Measurements from ENCODE around the gene ABLIM1.

The ABLIM1 gene

GRCh38 chr10:114623661-114624294 lies 34.3 kb downstream of the ABLIM1 start:
- no peak for DNase-seq (ENCODE audit: low spot score)

DNA sequence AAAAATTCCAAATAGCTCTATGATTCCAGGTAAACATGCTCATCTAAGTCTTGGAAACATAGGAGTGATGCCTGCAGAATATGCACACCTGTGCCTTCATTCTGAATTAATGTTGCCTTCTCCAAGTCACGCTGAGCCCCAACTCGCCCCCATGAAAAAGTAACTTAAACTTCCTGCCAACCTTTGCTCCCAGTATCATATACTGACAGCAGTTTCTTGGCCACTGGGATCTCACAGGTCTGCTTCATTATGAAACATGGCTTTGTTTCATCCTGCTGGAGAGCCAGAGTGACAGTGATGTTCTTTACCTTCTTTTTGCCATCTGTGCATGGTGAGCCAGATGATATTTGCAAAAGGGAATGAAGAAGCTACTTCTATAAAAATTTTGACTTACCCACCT lies 34.9 kb downstream of the ABLIM1 start:
- DNase-seq (ENCODE audit: low spot score), result no peak

GRCh38 chr10:114618722-114619121 lies 39.4 kb downstream of the ABLIM1 start:
- no peak for DNase-seq (ENCODE audit: low spot score)

DNA sequence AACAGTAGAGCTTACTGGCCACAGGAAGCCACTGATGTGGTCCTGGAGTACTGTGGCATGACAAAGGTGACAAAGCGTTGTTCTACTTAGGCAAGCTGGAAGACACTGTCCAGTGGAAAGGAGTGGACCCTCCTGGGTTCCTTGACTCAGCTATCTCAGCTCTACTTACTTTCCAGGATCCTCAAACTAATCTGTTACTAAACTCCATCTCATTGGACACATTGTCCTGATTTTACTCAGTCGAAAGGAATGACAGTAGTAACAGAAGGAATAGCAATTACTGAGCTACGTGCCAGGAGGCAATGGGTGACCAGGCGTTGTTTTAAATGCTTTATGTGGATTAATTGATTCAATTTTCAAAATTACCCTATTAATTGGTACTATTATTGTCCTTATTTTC lies 41.6 kb downstream of the ABLIM1 start:
- no peak for DNase-seq (ENCODE audit: low spot score)

DNA sequence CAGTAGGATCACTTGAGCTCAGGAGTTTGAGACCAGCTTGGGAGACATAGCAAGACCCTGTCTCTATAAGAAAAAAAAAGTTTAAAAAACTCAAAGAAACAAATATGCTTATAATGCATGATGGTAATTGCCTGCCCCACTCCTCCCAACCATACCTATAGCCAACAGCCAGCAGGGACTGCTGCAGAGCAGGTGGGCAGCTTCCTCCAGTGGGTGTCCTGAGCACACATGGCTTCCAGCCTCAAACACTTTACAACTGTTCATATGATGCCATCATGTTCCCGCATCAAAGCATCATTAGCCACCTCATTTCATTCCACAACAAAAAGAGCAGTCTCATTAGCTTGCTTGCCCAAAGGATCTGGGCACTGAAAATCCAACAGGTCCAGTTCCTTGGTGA lies 42.0 kb downstream of the ABLIM1 start:
- DNase-seq (ENCODE audit: low spot score), result no peak

- no peak for DNase-seq (ENCODE audit: low spot score)
These were observed 42.5 kb downstream of the ABLIM1 start for GRCh38 chr10:114615600-114616007.

DNA sequence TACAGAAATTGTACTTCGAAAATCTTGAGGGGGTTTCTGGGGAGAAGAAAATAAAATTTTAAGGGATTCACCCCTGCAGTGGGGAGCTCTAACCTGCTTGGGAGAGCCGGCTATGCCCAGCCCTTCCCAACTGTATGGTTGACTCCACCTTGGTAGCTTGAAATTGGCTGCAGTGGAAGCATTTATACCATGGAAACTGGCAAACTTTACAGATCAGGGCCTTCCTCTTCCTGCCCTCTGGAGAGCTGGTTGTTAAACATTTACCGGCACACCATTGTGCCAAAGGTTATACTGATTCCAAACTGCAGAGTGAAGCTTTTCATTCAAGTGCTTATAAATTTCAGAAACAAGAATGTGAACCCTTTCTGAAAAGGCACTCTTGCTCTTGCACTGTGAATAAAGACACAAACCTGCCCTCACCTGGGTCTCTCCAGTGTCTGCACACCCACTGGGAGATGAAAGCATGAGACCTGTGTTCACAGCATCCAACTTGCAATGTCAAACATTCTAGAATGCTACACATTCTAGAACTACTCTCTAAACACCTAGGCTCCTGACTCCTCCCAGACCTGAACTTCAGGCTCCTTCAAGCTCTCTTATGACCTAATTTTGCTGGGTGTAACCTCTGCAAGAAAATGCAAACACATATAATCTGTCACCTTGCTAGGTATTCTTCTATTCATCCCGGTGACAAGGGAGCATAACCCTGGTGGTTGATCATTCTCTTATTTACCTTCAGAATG lies 44.7 kb downstream of the ABLIM1 start:
- DNase-seq (ENCODE audit: low spot score), result no peak

GRCh38 chr10:114611617-114612016 lies 46.5 kb downstream of the ABLIM1 start:
- no peak for DNase-seq (ENCODE audit: low spot score)

GRCh38 chr10:114609518-114610426 lies 48.3 kb downstream of the ABLIM1 start:
- DNase-seq (ENCODE audit: low spot score), result no peak

GRCh38 chr10:114607358-114607998 lies 50.6 kb downstream of the ABLIM1 start:
- DNase-seq (ENCODE audit: low spot score), result no peak

- DNase-seq (ENCODE audit: low spot score), result no peak
These were observed 52.8 kb downstream of the ABLIM1 start for GRCh38 chr10:114605155-114605797.

GRCh38 chr10:114604357-114605130 lies 53.5 kb downstream of the ABLIM1 start:
- DNase-seq (ENCODE audit: low spot score), result no peak

DNA sequence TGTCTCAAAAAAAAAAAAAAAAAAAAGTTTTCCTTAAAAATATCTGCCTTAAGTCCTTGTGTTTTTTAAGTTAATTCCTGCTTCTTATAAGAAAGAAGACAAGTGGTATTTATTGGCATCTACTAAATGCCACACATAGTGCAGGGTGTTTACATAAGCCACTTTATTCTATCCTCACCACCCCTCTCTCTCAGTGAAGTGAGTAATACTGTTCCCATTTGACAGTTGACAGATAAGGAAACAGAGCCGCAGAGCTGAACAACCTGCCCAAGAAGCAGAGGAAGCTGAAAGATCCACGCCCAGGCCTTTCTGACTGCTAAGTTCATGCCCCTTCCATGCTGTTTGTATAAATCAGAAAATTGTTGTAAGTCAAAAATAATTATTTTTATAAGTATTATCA lies 54.1 kb downstream of the ABLIM1 start:
- no peak for DNase-seq (ENCODE audit: low spot score)

- DNase-seq (ENCODE audit: low spot score), result no peak
These were observed 54.8 kb downstream of the ABLIM1 start for GRCh38 chr10:114603303-114603702.

- no peak for DNase-seq (ENCODE audit: low spot score)
These were observed 58.0 kb downstream of the ABLIM1 start for GRCh38 chr10:114600057-114600456.

GRCh38 chr10:114596793-114597192 lies 61.3 kb downstream of the ABLIM1 start:
- no peak for DNase-seq (ENCODE audit: low spot score)

GRCh38 chr10:114593816-114594468 lies 64.1 kb downstream of the ABLIM1 start:
- no peak for DNase-seq (ENCODE audit: low spot score)

GRCh38 chr10:114593240-114593792 lies 64.8 kb downstream of the ABLIM1 start:
- DNase-seq (ENCODE audit: low spot score), result no peak

DNA sequence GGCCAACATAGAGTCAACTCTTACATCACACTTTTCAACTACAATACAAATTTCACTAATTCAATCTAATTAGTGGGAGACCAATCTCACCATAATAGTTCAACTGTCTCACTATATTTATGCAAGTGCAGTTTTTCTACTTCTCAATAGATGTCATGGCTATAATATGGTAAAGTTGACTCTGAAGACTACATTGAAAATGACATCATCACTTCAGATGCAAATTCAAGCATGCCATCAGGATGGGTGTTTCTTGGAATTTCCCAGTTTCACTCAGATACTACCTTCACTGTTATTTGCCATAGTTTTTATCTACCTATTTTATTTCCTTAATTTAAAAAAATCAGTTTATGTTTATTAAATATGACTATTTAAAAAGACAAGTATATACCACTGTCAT lies 67.1 kb downstream of the ABLIM1 start:
- no peak for DNase-seq (ENCODE audit: low spot score)

DNA sequence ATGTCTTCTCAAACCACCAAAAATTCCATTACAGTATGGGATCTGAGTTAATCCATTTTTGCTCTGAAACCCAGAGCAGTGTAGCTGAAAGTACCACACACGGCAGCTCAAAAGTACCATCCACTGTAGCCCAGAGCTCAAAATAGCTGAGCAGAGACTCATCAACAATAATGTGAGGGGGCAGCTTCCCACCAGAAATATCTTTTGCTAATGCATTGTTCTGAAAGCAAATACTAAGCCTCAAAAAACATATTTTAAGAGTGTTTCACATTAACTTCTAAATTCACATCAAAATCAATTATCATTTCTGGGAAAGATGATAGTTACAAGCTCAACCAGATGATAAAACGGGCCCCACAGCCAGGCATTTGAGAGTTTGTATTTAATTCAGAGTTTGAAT lies 73.7 kb downstream of the ABLIM1 start:
- no peak for DNase-seq (ENCODE audit: low spot score)

All from left forelimb (tissue), 1 donor.